HEK293 (cell line): Measurements from ENCODE around the gene SLC39A11.

Experiments
- ELK4 ChIP-seq: IDR thresholded peaks from 2 replicates; pipeline ENCODE4 v1.6.1; 2011; ENCODE audit warnings: mild to moderate bottlenecking, low read depth, low read length, borderline replicate concordance
- ZNF561 ChIP-seq: fragments of 450-650 bp; IDR thresholded peaks from 2 replicates; pipeline ENCODE4 v1.5.1; 2018; ENCODE audit warnings: missing biosample characterization, missing genetic modification characterization, borderline replicate concordance

GRCh38 chr17:73139296-73139695, 46.8 kb upstream of the SLC39A11 start:
- no peak for TF ChIP-seq ELK4
- TF ChIP-seq ZNF561 (tag by site-specific recombination), result no peak
